ENCODE results near the gene ZIC3.

Gene ZIC3

GRCh38 chrX:137574102-137574783 lies 8.3 kb downstream of the ZIC3 start:
- no peak for DNase-seq

GRCh38 chrX:137574784-137575293 lies 8.9 kb downstream of the ZIC3 start:
- no peak for DNase-seq

GRCh38 chrX:137575596-137576255 lies 9.8 kb downstream of the ZIC3 start:
- no peak for DNase-seq

GRCh38 chrX:137587151-137587550 lies 21.2 kb downstream of the ZIC3 start:
- no peak for DNase-seq

- DNase-seq, result no peak
Observed at GRCh38 chrX:137600769-137601168, 34.8 kb downstream of the ZIC3 start.

Data from NCI-H146 (cell line).